Measurements from ENCODE around the gene ZNF561.

GRCh38 chr19:9644472-9644871 is 23.4 kb upstream of the ZNF561 start:
- TF ChIP-seq EZH2phosphoT487 (conservative IDR thresholded peaks at IDR 0.05; ENCODE audit: low read length) (no peak), CTCF (IDR thresholded peaks at IDR 0.05; ENCODE audit: insufficient read depth, low read length, poor library complexity, severe bottlenecking) (no peak)
